ENCODE measurements around the gene APOA4.
"Not testable (repeated sequence)": the region's sequence is repeated elsewhere in the genome, so short reads cannot be mapped to it uniquely, and the experiment has no call there.

DNA sequence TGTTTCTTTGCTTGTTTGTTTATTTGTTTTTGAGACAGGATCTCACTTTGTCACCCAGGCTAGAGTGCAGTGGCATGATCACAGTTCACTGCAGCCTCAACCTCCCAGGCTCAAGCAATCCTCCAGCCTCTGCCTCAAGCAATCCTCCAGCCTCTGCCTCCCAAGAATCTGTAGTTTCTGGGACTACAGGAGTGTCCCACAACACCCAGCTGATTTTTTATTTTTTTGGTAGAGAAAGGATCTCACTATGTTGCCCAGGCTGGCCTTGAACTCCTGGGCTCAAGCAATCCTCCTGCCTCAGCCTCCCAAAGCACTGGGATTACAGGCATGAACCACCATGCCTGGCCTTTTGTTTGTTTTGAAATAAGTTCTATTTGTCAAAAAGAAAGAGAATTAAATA is 21.4 kb downstream of the APOA4 start:
- TF ChIP-seq POLR2AphosphoS5 (IDR thresholded peaks at IDR 0.05; ENCODE audit: insufficient read depth, low read depth, low read length) = not testable (repeated sequence)
- TF ChIP-seq, protein P1, sequence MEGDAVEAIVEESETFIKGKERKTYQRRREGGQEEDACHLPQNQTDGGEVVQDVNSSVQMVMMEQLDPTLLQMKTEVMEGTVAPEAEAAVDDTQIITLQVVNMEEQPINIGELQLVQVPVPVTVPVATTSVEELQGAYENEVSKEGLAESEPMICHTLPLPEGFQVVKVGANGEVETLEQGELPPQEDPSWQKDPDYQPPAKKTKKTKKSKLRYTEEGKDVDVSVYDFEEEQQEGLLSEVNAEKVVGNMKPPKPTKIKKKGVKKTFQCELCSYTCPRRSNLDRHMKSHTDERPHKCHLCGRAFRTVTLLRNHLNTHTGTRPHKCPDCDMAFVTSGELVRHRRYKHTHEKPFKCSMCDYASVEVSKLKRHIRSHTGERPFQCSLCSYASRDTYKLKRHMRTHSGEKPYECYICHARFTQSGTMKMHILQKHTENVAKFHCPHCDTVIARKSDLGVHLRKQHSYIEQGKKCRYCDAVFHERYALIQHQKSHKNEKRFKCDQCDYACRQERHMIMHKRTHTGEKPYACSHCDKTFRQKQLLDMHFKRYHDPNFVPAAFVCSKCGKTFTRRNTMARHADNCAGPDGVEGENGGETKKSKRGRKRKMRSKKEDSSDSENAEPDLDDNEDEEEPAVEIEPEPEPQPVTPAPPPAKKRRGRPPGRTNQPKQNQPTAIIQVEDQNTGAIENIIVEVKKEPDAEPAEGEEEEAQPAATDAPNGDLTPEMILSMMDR (IDR thresholded peaks at IDR 0.05; ENCODE audit: extremely low read depth in 1 of 2, insufficient read depth in 1 of 2, low read depth in 1 of 2, low read length in 2 of 2) = not testable (repeated sequence)
- TF ChIP-seq, protein P2, sequence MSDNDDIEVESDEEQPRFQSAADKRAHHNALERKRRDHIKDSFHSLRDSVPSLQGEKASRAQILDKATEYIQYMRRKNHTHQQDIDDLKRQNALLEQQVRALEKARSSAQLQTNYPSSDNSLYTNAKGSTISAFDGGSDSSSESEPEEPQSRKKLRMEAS (IDR thresholded peaks at IDR 0.05; ENCODE audit: insufficient read depth, insufficient read length) = not testable (repeated sequence)
